Activated CD4-positive, CD25-positive, alpha-beta regulatory T cell treated with anti-CD3 and anti-CD28 coated beads, Interleukin-2, amount 50 U/mL, for 16 hours (primary cell): ENCODE measurements around the gene PRH1.

Experiments
- DNase-seq: peaks from one replicate; pipeline ENCODE4 v3.0.0-alpha.2; 2020; ENCODE audit warnings: low read depth, low spot score

PRH1 gene

GRCh38 chr12:10842862-10843261 is 41.2 kb downstream of the PRH1 start:
- no peak for DNase-seq

GRCh38 chr12:10838461-10838860 is 45.6 kb downstream of the PRH1 start:
- no peak for DNase-seq
